Measurements from ENCODE around the gene SLC2A11. TPM values are rescaled to one million over a fixed set of nuclear protein-coding genes. Genes with fewer than 3 reads are reported as not detected.

Gene SLC2A11
- total and polyA plus RNA-seq, 2 donors from 2014 or later, result 23.7 to 28.9 TPM

DNA sequence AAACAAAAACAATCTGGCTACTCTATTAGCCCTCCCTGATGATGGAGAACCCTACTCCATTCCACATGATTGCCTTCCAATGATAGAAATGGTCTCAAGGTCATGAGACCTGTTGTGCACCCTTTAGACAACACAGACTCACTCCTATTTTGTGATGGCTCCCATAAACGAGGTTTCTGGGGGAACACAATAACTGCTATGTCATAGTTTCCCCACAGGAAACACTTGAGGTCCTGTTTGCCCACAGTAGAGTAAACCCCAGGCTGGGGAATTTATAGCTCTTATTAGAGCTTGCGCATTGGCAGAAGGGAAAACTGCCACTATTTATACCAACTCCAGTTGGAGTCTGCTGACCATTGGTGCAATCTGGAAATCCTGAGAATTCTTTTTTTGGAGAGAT is 65.2 kb downstream of the SLC2A11 start:
- DNase-seq (no peak), FAIRE-seq (no peak)
- TF ChIP-seq, protein P1, sequence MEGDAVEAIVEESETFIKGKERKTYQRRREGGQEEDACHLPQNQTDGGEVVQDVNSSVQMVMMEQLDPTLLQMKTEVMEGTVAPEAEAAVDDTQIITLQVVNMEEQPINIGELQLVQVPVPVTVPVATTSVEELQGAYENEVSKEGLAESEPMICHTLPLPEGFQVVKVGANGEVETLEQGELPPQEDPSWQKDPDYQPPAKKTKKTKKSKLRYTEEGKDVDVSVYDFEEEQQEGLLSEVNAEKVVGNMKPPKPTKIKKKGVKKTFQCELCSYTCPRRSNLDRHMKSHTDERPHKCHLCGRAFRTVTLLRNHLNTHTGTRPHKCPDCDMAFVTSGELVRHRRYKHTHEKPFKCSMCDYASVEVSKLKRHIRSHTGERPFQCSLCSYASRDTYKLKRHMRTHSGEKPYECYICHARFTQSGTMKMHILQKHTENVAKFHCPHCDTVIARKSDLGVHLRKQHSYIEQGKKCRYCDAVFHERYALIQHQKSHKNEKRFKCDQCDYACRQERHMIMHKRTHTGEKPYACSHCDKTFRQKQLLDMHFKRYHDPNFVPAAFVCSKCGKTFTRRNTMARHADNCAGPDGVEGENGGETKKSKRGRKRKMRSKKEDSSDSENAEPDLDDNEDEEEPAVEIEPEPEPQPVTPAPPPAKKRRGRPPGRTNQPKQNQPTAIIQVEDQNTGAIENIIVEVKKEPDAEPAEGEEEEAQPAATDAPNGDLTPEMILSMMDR (IDR thresholded peaks at IDR 0.05; ENCODE audit: borderline replicate concordance, extremely low read depth, insufficient read depth), result no peak
- H3K27me3 ChIP-seq (ENCODE audit: control insufficient read depth, insufficient read depth, low read length), result no peaks in the 10 kb centered on the region
- no peak overlapping the region for H3K4me3 ChIP-seq (ENCODE audit: low read length in 3 of 3)
- H3K36me3 ChIP-seq (ENCODE audit: control insufficient read depth in 2 of 3, insufficient read depth in 3 of 3, low read length in 3 of 3), result peaks cover 0 to 11% (median 0%) of the 10 kb centered on the region in 3 donors
- intact Hi-C loops (cut with DNase I), result no loop called here
- H3K9me3 ChIP-seq (ENCODE audit: control insufficient read depth in 2 of 3, insufficient read depth in 1 of 3, low read length in 3 of 3), result peaks cover 0 to 9% (median 3%) of the 10 kb centered on the region in 3 donors
- H3K27ac ChIP-seq (ENCODE audit: low read depth in 2 of 2, low read length in 2 of 2), result no peak overlapping the region
- H3K9ac ChIP-seq (ENCODE audit: low read length in 3 of 3), result no peak overlapping the region
- peaks cover 0 to 11% (median 3%) of the 10 kb centered on the region in 3 donors for H3K4me1 ChIP-seq (ENCODE audit: control insufficient read depth in 2 of 3, insufficient read depth in 2 of 3, low read depth in 1 of 3, low read length in 3 of 3)

DNA sequence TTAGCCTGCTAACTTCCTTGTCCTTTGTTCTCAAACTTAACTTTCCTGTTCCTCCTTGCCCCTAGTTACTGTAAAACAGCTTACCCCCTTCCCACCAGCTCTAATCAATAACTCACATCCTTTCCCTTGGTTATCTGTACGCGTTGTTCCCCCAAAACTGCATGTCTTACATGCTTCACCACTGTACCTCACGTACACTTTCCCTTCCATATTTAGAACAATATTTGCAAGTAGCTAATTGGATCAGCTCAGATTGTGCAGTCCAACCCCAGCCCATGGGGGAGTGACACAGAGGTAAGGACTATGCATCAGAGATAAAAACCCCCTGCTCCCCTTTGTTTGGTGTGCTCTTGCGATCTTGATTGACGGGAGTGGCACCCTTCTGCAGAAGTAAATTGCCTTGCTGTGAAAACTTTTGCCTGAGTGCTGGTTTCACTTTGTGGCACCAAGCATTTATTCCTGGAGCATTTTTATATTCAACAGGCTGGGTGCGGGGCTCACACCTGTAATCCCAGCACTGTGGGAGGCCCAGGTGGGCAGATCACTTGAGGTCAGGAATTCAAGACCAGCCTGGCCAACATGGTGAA is 67.4 kb downstream of the SLC2A11 start:
- intact Hi-C loops (cut with DNase I), result no loop called here
- no peak overlapping the region for H3K4me3 ChIP-seq (ENCODE audit: low read length in 3 of 3)
- H3K36me3 ChIP-seq (ENCODE audit: control insufficient read depth in 2 of 3, insufficient read depth in 3 of 3, low read length in 3 of 3), result peaks cover 0 to 12% (median 0%) of the 10 kb centered on the region in 3 donors
- no peak overlapping the region for H3K9ac ChIP-seq (ENCODE audit: low read length in 3 of 3)
- peaks cover 0 to 4% (median 0%) of the 10 kb centered on the region in 3 donors for H3K4me1 ChIP-seq (ENCODE audit: control insufficient read depth in 2 of 3, insufficient read depth in 2 of 3, low read depth in 1 of 3, low read length in 3 of 3)
- no peaks in the 10 kb centered on the region for H3K27me3 ChIP-seq (ENCODE audit: control insufficient read depth, insufficient read depth, low read length)
- TF ChIP-seq, protein P1 (IDR thresholded peaks at IDR 0.05; ENCODE audit: borderline replicate concordance, extremely low read depth, insufficient read depth), result no peak
- peaks cover 0 to 9% (median 3%) of the 10 kb centered on the region in 3 donors for H3K9me3 ChIP-seq (ENCODE audit: control insufficient read depth in 2 of 3, insufficient read depth in 1 of 3, low read length in 3 of 3)
- H3K27ac ChIP-seq (ENCODE audit: low read depth in 2 of 2, low read length in 2 of 2), result no peak overlapping the region
- DNase-seq (no peak), FAIRE-seq (no peak)

DNA sequence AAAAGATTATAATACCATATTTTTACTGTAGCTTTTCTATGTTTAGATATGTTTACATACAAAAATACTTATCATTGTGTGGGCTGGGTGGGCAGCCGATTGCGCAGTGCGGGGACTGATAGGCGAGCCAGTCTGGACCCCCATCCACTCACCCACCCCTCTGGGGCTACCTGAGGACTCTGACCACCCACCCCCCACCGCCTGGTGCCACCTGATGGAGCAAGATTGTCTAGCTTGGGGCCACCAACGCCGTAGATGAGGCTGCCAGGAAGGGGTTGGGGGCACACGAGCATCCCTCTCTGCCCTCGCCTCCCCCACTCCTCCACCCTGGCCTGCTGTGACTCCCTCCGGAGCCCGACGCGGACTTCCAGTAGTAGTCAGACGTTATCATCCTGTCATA is 68.9 kb downstream of the SLC2A11 start:
- peaks cover 0 to 12% (median 0%) of the 10 kb centered on the region in 3 donors for H3K36me3 ChIP-seq (ENCODE audit: control insufficient read depth in 2 of 3, insufficient read depth in 3 of 3, low read length in 3 of 3)
- FAIRE-seq, result no peak

More for the DNA sequence above, 68.9 kb downstream of the SLC2A11 start:
- TF ChIP-seq, protein P1 (IDR thresholded peaks at IDR 0.05; ENCODE audit: borderline replicate concordance, extremely low read depth, insufficient read depth), result no peak
- intact Hi-C loops (cut with DNase I), result no loop called here
- Histone ChIP-seq H3K4me3 (ENCODE audit: low read length in 3 of 3) (no peak overlapping the region), H3K9me3 (ENCODE audit: control insufficient read depth in 2 of 3, insufficient read depth in 1 of 3, low read length in 3 of 3) (peaks cover 0 to 9% (median 3%) of the 10 kb centered on the region in 3 donors), H3K9ac (ENCODE audit: low read length in 3 of 3) (no peak overlapping the region), H3K4me1 (ENCODE audit: control insufficient read depth in 2 of 3, insufficient read depth in 2 of 3, low read depth in 1 of 3, low read length in 3 of 3) (no peaks in the 10 kb centered on the region), H3K27ac (ENCODE audit: low read depth in 2 of 2, low read length in 2 of 2) (no peak overlapping the region), H3K27me3 (ENCODE audit: control insufficient read depth, insufficient read depth, low read length) (no peaks in the 10 kb centered on the region)
- DNase-seq, result no peak

Other genes with a start within 250 kb of the SLC2A11 start
- 1.1 TPM for gene DRICH1, start 225.6 kb upstream of the SLC2A11 start, total RNA-seq
- 1.3 TPM for gene DRICH1, start 225.6 kb upstream of the SLC2A11 start, polyA plus RNA-seq (ENCODE audit: insufficient read depth, low read depth, low replicate concordance)
- gene RGL4, start 166.9 kb upstream of the SLC2A11 start, total RNA-seq, result 0.60 TPM
- 0.80 TPM for gene RGL4, start 166.9 kb upstream of the SLC2A11 start, polyA plus RNA-seq (ENCODE audit: insufficient read depth, low read depth, low replicate concordance)
- 6.6 TPM for gene ZNF70, start 106.8 kb upstream of the SLC2A11 start, total RNA-seq
- 1.1 TPM for gene ZNF70, start 106.8 kb upstream of the SLC2A11 start, polyA plus RNA-seq (ENCODE audit: insufficient read depth, low read depth, low replicate concordance)
- 1.0 TPM for gene VPREB3, start 103.5 kb upstream of the SLC2A11 start, total RNA-seq
- gene VPREB3, start 103.5 kb upstream of the SLC2A11 start, polyA plus RNA-seq (ENCODE audit: insufficient read depth, low read depth, low replicate concordance), result 1.3 TPM
- gene C22orf15, start 94.9 kb upstream of the SLC2A11 start, total RNA-seq, result not detected
- gene C22orf15, start 94.9 kb upstream of the SLC2A11 start, polyA plus RNA-seq (ENCODE audit: insufficient read depth, low read depth, low replicate concordance), result not detected
- 190 TPM for gene CHCHD10, start 89.9 kb upstream of the SLC2A11 start, total RNA-seq
- 1,445 TPM for gene CHCHD10, start 89.9 kb upstream of the SLC2A11 start, polyA plus RNA-seq (ENCODE audit: insufficient read depth, low read depth, low replicate concordance)
- gene MMP11, start 85.0 kb upstream of the SLC2A11 start, total RNA-seq, result 4.4 TPM
- gene MMP11, start 85.0 kb upstream of the SLC2A11 start, polyA plus RNA-seq (ENCODE audit: insufficient read depth, low read depth, low replicate concordance), result 2.7 TPM
- gene SMARCB1, start 70.9 kb upstream of the SLC2A11 start, total RNA-seq, result 79.0 TPM
- 68.7 TPM for gene SMARCB1, start 70.9 kb upstream of the SLC2A11 start, polyA plus RNA-seq (ENCODE audit: insufficient read depth, low read depth, low replicate concordance)
- gene DERL3, start 18.9 kb upstream of the SLC2A11 start, total RNA-seq, result 24.7 TPM
- gene DERL3, start 18.9 kb upstream of the SLC2A11 start, polyA plus RNA-seq (ENCODE audit: insufficient read depth, low read depth, low replicate concordance), result 3.1 TPM
- gene MIF, start 36.5 kb downstream of the SLC2A11 start, total RNA-seq, result 505 TPM
- 1,211 TPM for gene MIF, start 36.5 kb downstream of the SLC2A11 start, polyA plus RNA-seq (ENCODE audit: insufficient read depth, low read depth, low replicate concordance)
- 10.8 TPM for gene GSTT2B, start 103.3 kb downstream of the SLC2A11 start, total RNA-seq
- gene GSTT2B, start 103.3 kb downstream of the SLC2A11 start, polyA plus RNA-seq (ENCODE audit: insufficient read depth, low read depth, low replicate concordance), result 20.6 TPM
- gene DDTL, start 109.0 kb downstream of the SLC2A11 start, total RNA-seq, result 5.6 TPM
- gene DDTL, start 109.0 kb downstream of the SLC2A11 start, polyA plus RNA-seq (ENCODE audit: insufficient read depth, low read depth, low replicate concordance), result 6.9 TPM
- 97.4 TPM for gene DDT, start 116.6 kb downstream of the SLC2A11 start, total RNA-seq
- 448 TPM for gene DDT, start 116.6 kb downstream of the SLC2A11 start, polyA plus RNA-seq (ENCODE audit: insufficient read depth, low read depth, low replicate concordance)
- gene GSTT2, start 122.3 kb downstream of the SLC2A11 start, total RNA-seq, result 2.4 TPM
- 1.3 TPM for gene GSTT2, start 122.3 kb downstream of the SLC2A11 start, polyA plus RNA-seq (ENCODE audit: insufficient read depth, low read depth, low replicate concordance)
- gene GSTT4, start 147.6 kb downstream of the SLC2A11 start, total RNA-seq, result not detected
- not detected for gene GSTT4, start 147.6 kb downstream of the SLC2A11 start, polyA plus RNA-seq (ENCODE audit: insufficient read depth, low read depth, low replicate concordance)
- gene CABIN1, start 153.4 kb downstream of the SLC2A11 start, total RNA-seq, result 85.9 TPM
- gene CABIN1, start 153.4 kb downstream of the SLC2A11 start, polyA plus RNA-seq (ENCODE audit: insufficient read depth, low read depth, low replicate concordance), result 34.8 TPM